NT2/D1 (cell line): Measurements from ENCODE around the gene SCRN2.

Source experiments
- SUZ12 ChIP-seq: IDR thresholded peaks from 2 replicates; pipeline ENCODE4 v1.6.1; 2011; ENCODE audit not compliant: insufficient read length, insufficient read depth; ENCODE audit errors: extremely low read depth
- YY1 ChIP-seq: IDR thresholded peaks from 2 replicates; pipeline ENCODE4 v1.6.1; 2011; ENCODE audit not compliant: insufficient read length, insufficient read depth
- ZNF274 ChIP-seq: IDR thresholded peaks from 2 replicates; pipeline ENCODE4 v1.6.1; 2011; ENCODE audit warnings: mild to moderate bottlenecking, low read depth, low read length

GRCh38 chr17:47882247-47882646, 41.2 kb upstream of the SCRN2 start:
- no peak for TF ChIP-seq ZNF274
- no peak for TF ChIP-seq SUZ12
- no peak for TF ChIP-seq YY1
